CD14-positive monocyte (primary cell): ENCODE measurements around the gene LSM14B. TPM values are rescaled to one million over a fixed set of nuclear protein-coding genes. Genes with fewer than 3 reads are reported as not detected.

Experiments
- DNase-seq, 3 donors: peaks; one replicate each; pipeline ENCODE4 v3.0.0-alpha.2; 2011 to 2022
- H2AFZ ChIP-seq: 2 replicates; pipeline ENCODE4 v1.6.0; 2012; ENCODE audit warnings: mild to moderate bottlenecking, low read depth, low read length, inconsistent platforms; ENCODE audit not compliant: insufficient read depth, poor library complexity, severe bottlenecking
- H3K27ac ChIP-seq, 2 donors: 1 replicate in 1 of 2; 2 replicates in 1 of 2; pipeline ENCODE4 v1.5.1; 2012 to 2013; ENCODE audit warnings: low read length in 2 of 2, control low read depth in 1 of 2, inconsistent platforms in 1 of 2, low read depth in 1 of 2, mild to moderate bottlenecking in 1 of 2
- H3K27me3 ChIP-seq, 2 donors: one replicate each; pipeline versions ENCODE4 v1.6.0 to v1.6.1; 2011 to 2013; ENCODE audit warnings: low read length in 2 of 2; ENCODE audit not compliant: control insufficient read depth in 2 of 2, insufficient read depth in 2 of 2
- H3K36me3 ChIP-seq, 2 donors: replicated peaks in 1 of 2; 1 replicate in 1 of 2; 2 replicates in 1 of 2; pipeline versions ENCODE4 v1.5.1 to v1.6.1; 2012 to 2013; ENCODE audit warnings: low read length in 2 of 2, control low read depth in 1 of 2, inconsistent platforms in 1 of 2, mild to moderate bottlenecking in 1 of 2; ENCODE audit not compliant: insufficient read depth in 2 of 2, control insufficient read depth in 1 of 2
- H3K4me1 ChIP-seq, 2 donors: 1 replicate in 1 of 2; 2 replicates in 1 of 2; pipeline versions ENCODE4 v1.5.1 to v1.6.1; 2012 to 2013; ENCODE audit warnings: low read length in 2 of 2, control low read depth in 1 of 2, inconsistent platforms in 1 of 2, mild to moderate bottlenecking in 1 of 2, moderate library complexity in 1 of 2; ENCODE audit not compliant: insufficient read depth in 2 of 2, control insufficient read depth in 1 of 2
- H3K4me2 ChIP-seq: replicated peaks from 2 replicates; pipeline ENCODE3; 2012; ENCODE audit warnings: low read length, moderate library complexity, mild to moderate bottlenecking; ENCODE audit not compliant: poor library complexity, severe bottlenecking; ENCODE audit errors: extremely low read depth
- H3K4me3 ChIP-seq, 3 experiments: fragments of 200-600 bp in 1 of 3; sonication (generic) in 1 of 3; replicated peaks in 1 of 3; 1 replicate in 2 of 3; 2 replicates in 1 of 3; pipeline ENCODE4 v1.5.1; 2011 to 2013; ENCODE audit warnings: low read length in 3 of 3, mild to moderate bottlenecking in 3 of 3, control low read depth in 2 of 3, low read depth in 2 of 3, inconsistent platforms in 1 of 3, moderate library complexity in 1 of 3
- H3K79me2 ChIP-seq: 2 replicates; pipeline ENCODE4 v1.6.0; 2012; ENCODE audit warnings: mild to moderate bottlenecking, control low read depth, inconsistent platforms, low read length, moderate library complexity; ENCODE audit not compliant: insufficient read depth
- H3K9ac ChIP-seq: 2 replicates; pipeline ENCODE4 v1.6.0; 2017; ENCODE audit warnings: low read length, mild to moderate bottlenecking; ENCODE audit not compliant: insufficient read depth, poor library complexity, severe bottlenecking
- H3K9me3 ChIP-seq, 2 donors: replicated peaks in 1 of 2; 1 replicate in 1 of 2; 2 replicates in 1 of 2; pipeline versions ENCODE4 v1.5.1 to v1.6.1; 2012 to 2013; ENCODE audit warnings: low read length in 2 of 2, control low read depth in 1 of 2; ENCODE audit not compliant: control insufficient read depth in 1 of 2, insufficient read depth in 1 of 2
- H4K20me1 ChIP-seq: 2 replicates; pipeline ENCODE4 v1.6.0; 2012; ENCODE audit warnings: mild to moderate bottlenecking, low read length, control low read depth, moderate library complexity; ENCODE audit not compliant: insufficient read depth
- H3K27ac Mint-ChIP-seq, 7 donors: one replicate each; pipeline ENCODE4 v1.8.0; 2020; ENCODE audit warnings: mild to moderate bottlenecking in 7 of 7, mixed read lengths in 7 of 7, moderate library complexity in 6 of 7, inconsistent platforms in 2 of 7
- H3K27me3 Mint-ChIP-seq, 3 donors: one replicate each; pipeline ENCODE4 v1.8.0; 2021 to 2022; ENCODE audit warnings: low read depth in 3 of 3, mild to moderate bottlenecking in 3 of 3, mixed read lengths in 3 of 3, moderate library complexity in 3 of 3, inconsistent platforms in 1 of 3
- H3K36me3 Mint-ChIP-seq, 2 donors: one replicate each; pipeline ENCODE4 v1.8.0; 2020; ENCODE audit warnings: mixed read lengths in 2 of 2, inconsistent platforms in 1 of 2, mild to moderate bottlenecking in 1 of 2
- H3K4me1 Mint-ChIP-seq: one replicate; pipeline ENCODE4 v1.8.0; 2020; ENCODE audit warnings: mild to moderate bottlenecking, mixed read lengths
- H3K4me3 Mint-ChIP-seq, 2 donors: one replicate each; pipeline ENCODE4 v1.8.0; 2020; ENCODE audit warnings: mild to moderate bottlenecking in 2 of 2, mixed read lengths in 2 of 2, moderate library complexity in 1 of 2
- H3K9me3 Mint-ChIP-seq, 7 donors: one replicate each; pipeline ENCODE4 v1.8.0; 2020 to 2022; ENCODE audit warnings: mixed read lengths in 7 of 7, mild to moderate bottlenecking in 6 of 7, moderate library complexity in 6 of 7, inconsistent platforms in 2 of 7
- CTCF ChIP-seq: fragments of 200-600 bp; IDR thresholded peaks from one replicate; pipeline ENCODE4 v1.8.0; 2022; ENCODE audit warnings: antibody characterized with exemption, mild to moderate bottlenecking
- WGBS: methylation state at CpG from one replicate; pipeline ENCODE4 v1.1.5; 2013; ENCODE audit warnings: missing lambda C conversion rate; ENCODE audit not compliant: insufficient coverage; 5-methylcytosine and 5-hydroxymethylcytosine counted together
- intact Hi-C, 2 donors: fragments of 100-400 bp; cut with micrococcal nuclease; formaldehyde crosslinking; loops; one replicate each; pipeline versions ENCODE4 v1.15.0 to v1.15.1; 2023
- polyA plus RNA-seq, 3 donors: library from polyadenylated mRNA; depleted of rRNA in 1 of 3; unstranded in 2 of 3; stranded (reverse) in 1 of 3; fragments of 300-500 nt in 2 of 3; fragments of >200 nt in 1 of 3; fragmentation: Illumina TruSeq in 2 of 3; gene quantifications; 1 replicate in 2 of 3; 2 replicates in 1 of 3; pipeline ENCODE4 v1.2.3, GENCODE V29; 2012 to 2021

Gene LSM14B
- polyA plus RNA-seq, 3 donors, result 1.0 to 33.5 (median 1.4) TPM

DNA sequence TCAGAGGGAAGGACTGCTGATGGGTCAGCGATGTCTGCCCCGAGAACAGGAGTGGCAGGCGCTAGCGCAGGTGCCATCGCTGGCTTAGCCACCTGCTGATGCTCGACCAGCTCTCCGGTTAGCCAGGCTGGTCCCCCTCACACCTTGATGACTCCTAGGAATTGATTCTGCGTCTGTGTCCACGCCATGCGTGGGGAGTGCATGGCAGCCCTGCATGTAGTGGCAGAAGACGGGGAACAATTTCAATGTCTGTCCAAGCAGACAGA is 28.0 kb downstream of the LSM14B start:
- Mint-ChIP-seq H3K4me3 (no peak overlapping the region), H3K27me3 (no peaks in the 10 kb centered on the region), H3K4me1 (peaks cover 11% of the 10 kb centered on the region), H3K9me3 (peaks cover 15 to 22% (median 21%) of the 10 kb centered on the region in 7 donors), H3K36me3 (peaks cover 28 to 51% of the 10 kb centered on the region in 2 donors), H3K27ac (no peak overlapping the region)
- no peak overlapping the region for H3K4me3 ChIP-seq
- H2AFZ ChIP-seq, result no peak overlapping the region
- H3K36me3 ChIP-seq, result peaks cover 4 to 31% of the 10 kb centered on the region in 2 donors
- no peak overlapping the region for H3K27ac ChIP-seq
- no peak overlapping the region for H3K9ac ChIP-seq
- WGBS, result 98% methylated on average over 9 of the region's 11 CpGs
- no peaks in the 10 kb centered on the region for H3K27me3 ChIP-seq
- H3K4me1 ChIP-seq, result peaks cover under 1 to 5% of the 10 kb centered on the region in 2 donors
- H3K79me2 ChIP-seq, result peaks cover 96% of the 10 kb centered on the region
- H4K20me1 ChIP-seq, result peaks cover 98% of the 10 kb centered on the region
- no peak overlapping the region for H3K4me2 ChIP-seq
- H3K9me3 ChIP-seq, result peaks cover 8 to 27% of the 10 kb centered on the region in 2 donors
- intact Hi-C loops, result no loop called here
- no peak for DNase-seq
- no peak for TF ChIP-seq CTCF

DNA sequence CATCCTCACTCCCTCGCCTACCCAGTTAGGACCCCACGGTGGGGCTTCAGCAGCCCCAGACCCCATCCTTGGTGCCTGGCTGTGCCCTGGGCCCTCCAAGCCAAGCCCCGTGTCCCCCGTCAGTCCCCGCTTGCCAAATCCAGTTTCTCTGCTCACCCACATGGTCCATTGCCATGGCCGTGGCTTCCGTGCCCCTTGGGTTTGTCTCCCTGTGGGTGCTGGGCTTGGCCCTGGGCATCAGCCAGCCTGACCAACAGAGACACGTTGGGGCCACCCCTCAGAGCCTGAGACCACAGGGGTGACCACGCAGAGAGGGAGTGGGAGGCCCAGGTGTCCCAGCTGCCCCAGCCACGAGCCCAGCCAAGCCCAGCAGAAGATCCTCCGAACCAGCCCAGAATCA is 28.9 kb downstream of the LSM14B start:
- H3K9ac ChIP-seq, result no peak overlapping the region

More for the DNA sequence above, 28.9 kb downstream of the LSM14B start:
- Histone ChIP-seq H3K27ac (no peak overlapping the region), H3K9me3 (peaks cover 8 to 27% of the 10 kb centered on the region in 2 donors), H4K20me1 (peaks cover 97% of the 10 kb centered on the region), H3K79me2 (peaks cover 86% of the 10 kb centered on the region), H3K27me3 (no peaks in the 10 kb centered on the region), H3K4me1 (no peaks in the 10 kb centered on the region), H2AFZ (no peak overlapping the region), H3K36me3 (peaks cover 4 to 40% of the 10 kb centered on the region in 2 donors), H3K4me3 (no peak overlapping the region), H3K4me2 (no peak overlapping the region)
- peaks cover 15 to 22% (median 21%) of the 10 kb centered on the region in 7 donors for H3K9me3 Mint-ChIP-seq
- peaks cover 2% of the 10 kb centered on the region for H3K4me1 Mint-ChIP-seq
- no peak for TF ChIP-seq CTCF
- intact Hi-C loops, result no loop called here
- 94% methylated on average over 11 of the region's 11 CpGs for WGBS
- DNase-seq, result no peak
- H3K36me3 Mint-ChIP-seq, result peaks cover 33 to 61% of the 10 kb centered on the region in 2 donors
- H3K27ac Mint-ChIP-seq, result peak overlapping the region in 1 of 7 donors; percentile 55
- peaks cover 0 to 3% (median under 1%) of the 10 kb centered on the region in 3 donors for H3K27me3 Mint-ChIP-seq
- H3K4me3 Mint-ChIP-seq, result no peak overlapping the region
